Endothelial cell of umbilical vein (primary cell): ENCODE measurements around the gene GLYAT. TPM values are rescaled to one million over a fixed set of nuclear protein-coding genes. Genes with fewer than 3 reads are reported as not detected.

Experiments
- BruUV-seq: library from RNA; stranded (reverse); fragments of 400-500 nt; replicated peaks from 2 replicates; lab custom pipeline; 2021; lab: Mats Ljungman, UMichigan
- CTCF ChIA-PET: fragments of 300-600, 350-600 bp; sonication (Branson Sonifier 250); formaldehyde crosslinking; loops from one replicate; lab custom pipeline; 2021; ENCODE audit warnings: antibody characterized with exemption, inconsistent platforms; lab: Charles Lee
- POLR2A ChIA-PET: fragments of 300-600, 350-600 bp; sonication (Branson Sonifier 250); formaldehyde crosslinking; loops from one replicate; lab custom pipeline; 2021; ENCODE audit warnings: antibody characterized with exemption, inconsistent platforms; lab: Charles Lee
- DNase-seq: peaks from one replicate; pipeline ENCODE4 v3.0.0-alpha.2; 2011; ENCODE audit warnings: low read depth, low spot score
- FAIRE-seq: peaks from 2 replicates; lab custom pipeline; 2011; peaks lifted over from hg19 to GRCh38; lab: Jason Lieb, UNC
- H2AFZ ChIP-seq: 2 replicates; pipeline ENCODE4 v1.6.0; 2012; ENCODE audit warnings: low read depth, low read length, control low read depth, inconsistent platforms
- H3K27ac ChIP-seq: 2 replicates; pipeline ENCODE4 v1.5.1; 2011; ENCODE audit warnings: low read depth, mild to moderate bottlenecking, control low read depth, low read length, moderate library complexity; ENCODE audit not compliant: insufficient read depth
- H3K27me3 ChIP-seq, 2 experiments: 2 replicates each; pipeline versions ENCODE4 v1.6.0 to v1.6.1; 2011; ENCODE audit warnings: low read length in 2 of 2, mixed read lengths in 1 of 2; ENCODE audit not compliant: control insufficient read depth in 2 of 2, insufficient read depth in 2 of 2
- H3K36me3 ChIP-seq, 2 experiments: 2 replicates in 1 of 2; 3 replicates in 1 of 2; pipeline ENCODE4 v1.5.1; 2011; ENCODE audit warnings: low read length in 2 of 2, mild to moderate bottlenecking in 1 of 2, moderate library complexity in 1 of 2; ENCODE audit not compliant: control insufficient read depth in 2 of 2, insufficient read depth in 2 of 2; ENCODE audit errors: extremely low read depth in 1 of 2
- H3K4me1 ChIP-seq: 3 replicates; pipeline ENCODE4 v1.5.1; 2011; ENCODE audit warnings: mild to moderate bottlenecking, low read length; ENCODE audit not compliant: control insufficient read depth, insufficient read depth; ENCODE audit errors: extremely low read depth
- H3K4me2 ChIP-seq: 2 replicates; pipeline ENCODE4 v1.6.1; 2011; ENCODE audit warnings: low read length, control low read depth, mixed read lengths; ENCODE audit not compliant: insufficient read depth
- H3K4me3 ChIP-seq, 3 experiments: fragments of 200-600 bp in 1 of 3; sonication (generic), shearing (Covaris generic) in 1 of 3; replicated peaks in 1 of 3; 2 replicates each; pipeline ENCODE4 v1.5.1; 2011 to 2016; ENCODE audit warnings: control low read depth in 3 of 3, low read length in 3 of 3, mild to moderate bottlenecking in 2 of 3, inconsistent platforms in 1 of 3, low read depth in 1 of 3, moderate library complexity in 1 of 3; ENCODE audit not compliant: insufficient read depth in 1 of 3
- H3K79me2 ChIP-seq: 2 replicates; pipeline ENCODE4 v1.6.0; 2012; ENCODE audit warnings: low read length, inconsistent platforms; ENCODE audit not compliant: control insufficient read depth, insufficient read depth
- H3K9ac ChIP-seq: replicated peaks from 2 replicates; pipeline ENCODE3; 2011; ENCODE audit warnings: low read length, control low read depth; ENCODE audit not compliant: insufficient read depth; ENCODE audit errors: extremely low read depth
- H3K9me1 ChIP-seq: replicated peaks from 3 replicates; pipeline ENCODE4 v1.6.0; 2011; ENCODE audit warnings: mild to moderate bottlenecking, low read length; ENCODE audit not compliant: control insufficient read depth, insufficient read depth; ENCODE audit errors: extremely low read depth
- H3K9me3 ChIP-seq: replicated peaks from 2 replicates; pipeline ENCODE4 v1.5.1; 2012; ENCODE audit warnings: low read length, inconsistent platforms; ENCODE audit not compliant: control insufficient read depth, insufficient read depth
- H4K20me1 ChIP-seq: replicated peaks from 2 replicates; pipeline ENCODE3; 2011; ENCODE audit warnings: mild to moderate bottlenecking, low read length; ENCODE audit not compliant: control insufficient read depth, insufficient read depth; ENCODE audit errors: extremely low read depth
- EZH2 ChIP-seq: IDR thresholded peaks from 2 replicates; pipeline ENCODE4 v1.6.1; 2012; ENCODE audit warnings: borderline replicate concordance, low read depth, mild to moderate bottlenecking, moderate library complexity, low read length, inconsistent platforms; ENCODE audit not compliant: severe bottlenecking
- FOS ChIP-seq: IDR thresholded peaks from 2 replicates; pipeline ENCODE4 v1.6.1; 2011; ENCODE audit warnings: mild to moderate bottlenecking, low read length, moderate library complexity, borderline replicate concordance; ENCODE audit not compliant: insufficient read depth
- MAX ChIP-seq: IDR thresholded peaks from 2 replicates; pipeline ENCODE4 v1.6.1; 2011; ENCODE audit not compliant: insufficient read depth, insufficient read length
- MYC ChIP-seq: IDR thresholded peaks from one replicate; pipeline ENCODE4 v1.6.1; 2011; ENCODE audit warnings: mild to moderate bottlenecking, low read depth, low read length
- POLR2A ChIP-seq: IDR thresholded peaks from 2 replicates; pipeline ENCODE4 v1.6.1; 2012; ENCODE audit warnings: low read depth, mild to moderate bottlenecking, control low read depth, low read length
- dilution Hi-C: fragments of 300-500 bp; cut with MboI; formaldehyde crosslinking; loops from one replicate; pipeline ENCODE4 v1.15.0; 2019; ENCODE audit warnings: low sequenced_read_pairs; ENCODE audit not compliant: extremely low pct_ligation_motif_present
- intact Hi-C: fragments of 100-400 bp; cut with micrococcal nuclease; formaldehyde crosslinking; loops from one replicate; pipeline ENCODE4 v1.10.0; 2022
- polyA plus RNA-seq, 4 experiments: library from polyadenylated mRNA; depleted of rRNA in 3 of 4; stranded (reverse) in 3 of 4; unstranded in 1 of 4; fragments of >200 nt; gene quantifications; 2 replicates each; pipeline versions ENCODE4 v1.2.1 to v1.2.3, GENCODE V29; 2011 to 2012; ENCODE audit warnings: missing spikeins in 1 of 4
- total RNA-seq: library from RNA; stranded (reverse); gene quantifications from 2 replicates; pipeline ENCODE4 v1.2.3, GENCODE V29; 2021

Gene GLYAT
- total and polyA plus RNA-seq, 2 donors (not counting 3 experiments of a cell fraction or from before 2014, with no cell fraction given): not detected

DNA sequence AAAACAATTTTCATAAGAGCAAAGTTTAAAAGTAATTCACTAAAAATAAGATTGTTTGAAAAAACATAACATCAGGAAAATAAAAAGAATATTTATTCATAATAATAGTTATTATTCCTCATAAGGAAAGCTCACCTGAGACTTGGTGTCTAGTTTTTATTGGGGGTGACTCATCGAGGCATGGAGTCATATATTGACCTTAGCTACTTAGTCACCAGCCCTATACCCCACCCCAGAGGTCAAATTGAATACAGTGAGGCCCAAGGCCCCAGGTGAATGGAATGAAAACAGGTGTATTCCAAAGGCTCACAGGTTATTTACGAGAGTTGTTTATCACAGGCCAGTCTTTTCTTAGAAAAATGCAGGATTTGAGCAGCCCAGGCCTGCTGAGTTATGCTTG, 72.3 kb downstream of the GLYAT start:
- no peak overlapping the region for H3K4me2 ChIP-seq
- no peaks in the 10 kb centered on the region for H3K36me3 ChIP-seq
- ChIA-PET CTCF (no interaction called here), POLR2A (no interaction called here)
- dilution Hi-C loops: no loop called here
- H3K4me3 ChIP-seq: no peak overlapping the region
- no peak for TF ChIP-seq MAX
- no peak for TF ChIP-seq MYC
- no peak for TF ChIP-seq POLR2A
- TF ChIP-seq FOS: no peak
- no peak for TF ChIP-seq EZH2
- BruUV-seq: no TSS peak
- no peak overlapping the region for H3K27ac ChIP-seq
- intact Hi-C loops: no loop called here
- H3K9me3 ChIP-seq: no peaks in the 10 kb centered on the region
- no peaks in the 10 kb centered on the region for H3K4me1 ChIP-seq
- no peak overlapping the region for H3K9ac ChIP-seq
- peaks cover 3 to 4% of the 10 kb centered on the region in 2 experiments for H3K27me3 ChIP-seq
- DNase-seq: no peak
- no peak for FAIRE-seq
- no peak overlapping the region for H2AFZ ChIP-seq
- no peaks in the 10 kb centered on the region for H3K79me2 ChIP-seq
- no peaks in the 10 kb centered on the region for H3K9me1 ChIP-seq
- H4K20me1 ChIP-seq: no peaks in the 10 kb centered on the region

Other genes with a start within 250 kb of the GLYAT start
- gene OR5B21, start 223.8 kb downstream of the GLYAT start, total RNA-seq: not detected in 2 replicates
- gene OR5B21, start 223.8 kb downstream of the GLYAT start, polyA plus RNA-seq: not detected in 2 replicates
- 3.9 and 6.2 TPM in 2 replicates for gene LPXN, start 156.1 kb downstream of the GLYAT start, total RNA-seq
- 5.1 and 6.2 TPM in 2 replicates for gene LPXN, start 156.1 kb downstream of the GLYAT start, polyA plus RNA-seq
- gene ZFP91, start 152.9 kb downstream of the GLYAT start, total RNA-seq: 51.0 and 52.0 TPM in 2 replicates
- gene ZFP91, start 152.9 kb downstream of the GLYAT start, polyA plus RNA-seq: 13.3 and 20.2 TPM in 2 replicates
- 2.9 and 3.3 TPM in 2 replicates for gene CNTF, start 109.3 kb downstream of the GLYAT start, total RNA-seq
- gene CNTF, start 109.3 kb downstream of the GLYAT start, polyA plus RNA-seq: 0.53 and 0.84 TPM in 2 replicates
- gene GLYATL2, start 112.8 kb upstream of the GLYAT start, total RNA-seq: not detected in 2 replicates
- gene GLYATL2, start 112.8 kb upstream of the GLYAT start, polyA plus RNA-seq: not detected in 2 replicates
- not detected in 2 replicates for gene GLYATL1, start 207.5 kb upstream of the GLYAT start, total RNA-seq
- gene GLYATL1, start 207.5 kb upstream of the GLYAT start, polyA plus RNA-seq: not detected in 2 replicates